ENCODE measurements around the gene C16orf87. TPM values are rescaled to one million over a fixed set of nuclear protein-coding genes. Genes with fewer than 3 reads are reported as not detected.

Gene C16orf87
- total RNA-seq, 1 donor from 2014 or later: 25.0 TPM

GRCh38 chr16:46807336-46807735 lies 23.6 kb downstream of the C16orf87 start:
- no peaks in the 10 kb centered on the region for H3K9me3 Mint-ChIP-seq (ENCODE audit: unreplicated experiment)
- peaks cover 5% of the 10 kb centered on the region for H3K4me1 ChIP-seq (ENCODE audit: insufficient read depth, low read length)
- DNase-seq (ENCODE audit: low read depth) (no peak), FAIRE-seq (no peak)
- H3K27me3 ChIP-seq (ENCODE audit: insufficient read depth, low read length): no peaks in the 10 kb centered on the region
- H2AFZ ChIP-seq (ENCODE audit: low read depth, low read length): no peak overlapping the region
- H3K4me1 Mint-ChIP-seq (ENCODE audit: low read depth, unreplicated experiment): peaks cover 10% of the 10 kb centered on the region
- H3K36me3 ChIP-seq (ENCODE audit: insufficient read depth, low read length): peaks cover 5% of the 10 kb centered on the region
- H3K4me3 Mint-ChIP-seq (ENCODE audit: unreplicated experiment): no peak overlapping the region
- H3K9me3 ChIP-seq (ENCODE audit: insufficient read depth, low read depth, low read length): no peaks in the 10 kb centered on the region
- H3K27me3 Mint-ChIP-seq (ENCODE audit: low read depth, unreplicated experiment): no peaks in the 10 kb centered on the region
- peaks cover 4% of the 10 kb centered on the region for H3K36me3 Mint-ChIP-seq (ENCODE audit: low read depth, unreplicated experiment)
- no peak overlapping the region for H3K9ac ChIP-seq (ENCODE audit: low read length)
- H3K4me3 ChIP-seq (ENCODE audit: insufficient read depth, low read depth, low read length): no peak overlapping the region
- no peak overlapping the region for H3K27ac ChIP-seq (ENCODE audit: low read depth, low read length)
- H3K79me2 ChIP-seq (ENCODE audit: insufficient read depth, low read length): peaks cover 37% of the 10 kb centered on the region
- no peak for TF ChIP-seq EZH2 (IDR thresholded peaks at IDR 0.05; ENCODE audit: insufficient read depth, low read length)
- TF ChIP-seq CTCF (IDR thresholded peaks at IDR 0.05; ENCODE audit: insufficient read depth, low read depth, low read length): no peak
- H3K4me2 ChIP-seq (ENCODE audit: low read length): no peak overlapping the region
- H4K20me1 ChIP-seq (ENCODE audit: insufficient read depth, low read length): peaks cover 33% of the 10 kb centered on the region
- H3K27ac Mint-ChIP-seq (ENCODE audit: unreplicated experiment): no peak overlapping the region

- Mint-ChIP-seq H3K27me3 (ENCODE audit: low read depth, unreplicated experiment) (no peaks in the 10 kb centered on the region), H3K36me3 (ENCODE audit: low read depth, unreplicated experiment) (peaks cover 4% of the 10 kb centered on the region), H3K4me3 (ENCODE audit: unreplicated experiment) (no peak overlapping the region), H3K27ac (ENCODE audit: unreplicated experiment) (no peak overlapping the region), H3K4me1 (ENCODE audit: low read depth, unreplicated experiment) (peaks cover 10% of the 10 kb centered on the region), H3K9me3 (ENCODE audit: unreplicated experiment) (no peaks in the 10 kb centered on the region)
- Histone ChIP-seq H3K27me3 (ENCODE audit: insufficient read depth, low read length) (no peaks in the 10 kb centered on the region), H3K4me3 (ENCODE audit: insufficient read depth, low read depth, low read length) (no peak overlapping the region), H3K4me1 (ENCODE audit: insufficient read depth, low read length) (no peaks in the 10 kb centered on the region), H4K20me1 (ENCODE audit: insufficient read depth, low read length) (peaks cover 16% of the 10 kb centered on the region), H3K36me3 (ENCODE audit: insufficient read depth, low read length) (peaks cover 5% of the 10 kb centered on the region), H3K4me2 (ENCODE audit: low read length) (no peak overlapping the region), H3K9ac (ENCODE audit: low read length) (no peak overlapping the region), H3K79me2 (ENCODE audit: insufficient read depth, low read length) (peaks cover 14% of the 10 kb centered on the region), H3K27ac (ENCODE audit: low read depth, low read length) (no peak overlapping the region), H3K9me3 (ENCODE audit: insufficient read depth, low read depth, low read length) (no peaks in the 10 kb centered on the region), H2AFZ (ENCODE audit: low read depth, low read length) (no peak overlapping the region)
- DNase-seq (ENCODE audit: low read depth) (no peak), FAIRE-seq (no peak)
- TF ChIP-seq EZH2 (IDR thresholded peaks at IDR 0.05; ENCODE audit: insufficient read depth, low read length): no peak
- TF ChIP-seq CTCF (IDR thresholded peaks at IDR 0.05; ENCODE audit: insufficient read depth, low read depth, low read length): no peak
Measured at GRCh38 chr16:46803373-46803772, 27.6 kb downstream of the C16orf87 start.

GRCh38 chr16:46801428-46802049 lies 29.4 kb downstream of the C16orf87 start:
- no peak overlapping the region for H2AFZ ChIP-seq (ENCODE audit: low read depth, low read length)
- TF ChIP-seq EZH2 (IDR thresholded peaks at IDR 0.05; ENCODE audit: insufficient read depth, low read length): no peak
- TF ChIP-seq CTCF (IDR thresholded peaks at IDR 0.05; ENCODE audit: insufficient read depth, low read depth, low read length): peak; percentile 34
- FAIRE-seq: no peak
- H3K27me3 ChIP-seq (ENCODE audit: insufficient read depth, low read length): no peaks in the 10 kb centered on the region
- H3K27me3 Mint-ChIP-seq (ENCODE audit: low read depth, unreplicated experiment): no peaks in the 10 kb centered on the region
- no peak overlapping the region for H3K27ac ChIP-seq (ENCODE audit: low read depth, low read length)
- H3K4me3 ChIP-seq (ENCODE audit: insufficient read depth, low read depth, low read length): no peak overlapping the region
- no peak for DNase-seq (ENCODE audit: low read depth)
- H3K4me1 Mint-ChIP-seq (ENCODE audit: low read depth, unreplicated experiment): no peaks in the 10 kb centered on the region
- peaks cover 7% of the 10 kb centered on the region for H4K20me1 ChIP-seq (ENCODE audit: insufficient read depth, low read length)
- H3K27ac Mint-ChIP-seq (ENCODE audit: unreplicated experiment): no peak overlapping the region
- H3K9ac ChIP-seq (ENCODE audit: low read length): no peak overlapping the region
- no peaks in the 10 kb centered on the region for H3K4me1 ChIP-seq (ENCODE audit: insufficient read depth, low read length)
- no peak overlapping the region for H3K4me3 Mint-ChIP-seq (ENCODE audit: unreplicated experiment)
- no peaks in the 10 kb centered on the region for H3K9me3 ChIP-seq (ENCODE audit: insufficient read depth, low read depth, low read length)
- peaks cover 6% of the 10 kb centered on the region for H3K36me3 Mint-ChIP-seq (ENCODE audit: low read depth, unreplicated experiment)
- H3K9me3 Mint-ChIP-seq (ENCODE audit: unreplicated experiment): peaks cover 5% of the 10 kb centered on the region
- H3K36me3 ChIP-seq (ENCODE audit: insufficient read depth, low read length): peaks cover 5% of the 10 kb centered on the region
- no peak overlapping the region for H3K4me2 ChIP-seq (ENCODE audit: low read length)
- no peaks in the 10 kb centered on the region for H3K79me2 ChIP-seq (ENCODE audit: insufficient read depth, low read length)

All from astrocyte (in vitro differentiated cells and primary cell).